Breast epithelium (tissue), 3 donors: ENCODE measurements around the gene NKRF.

Experiments used
- POLR2AphosphoS5 ChIP-seq, 3 donors: sonication (generic); formaldehyde crosslinking; IDR thresholded peaks; one replicate each; pipeline ENCODE4 v1.6.1; 2017; ENCODE audit warnings: antibody characterized with exemption in 3 of 3
- TF ChIP-seq, protein P1 (sequence below), 3 donors: fragments of 450-650 bp; IDR thresholded peaks; one replicate each; pipeline ENCODE4 v1.5.1; 2016 to 2017; ENCODE audit warnings: antibody characterized with exemption in 3 of 3, mild to moderate bottlenecking in 3 of 3, moderate library complexity in 3 of 3

DNA sequence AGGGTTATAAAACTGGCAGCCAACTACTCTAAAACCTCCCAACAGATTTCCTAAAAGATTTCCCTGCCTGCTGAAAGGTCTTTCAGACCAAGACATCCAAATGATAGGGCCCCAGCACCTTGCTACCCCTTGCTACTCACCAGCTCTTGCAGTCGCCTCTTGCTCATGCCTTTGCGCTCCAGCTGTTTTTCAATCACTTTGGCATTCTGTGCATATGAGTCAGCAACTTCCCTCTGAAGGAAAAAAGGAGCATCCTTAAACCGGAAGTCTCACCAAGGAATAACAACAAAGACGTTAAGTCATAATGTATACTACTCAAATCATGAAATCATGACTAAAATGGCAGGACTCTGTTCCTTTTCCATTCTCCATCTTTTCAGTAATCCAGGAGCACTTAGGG lies 65.0 kb downstream of the NKRF start:
- TF ChIP-seq, protein P1, sequence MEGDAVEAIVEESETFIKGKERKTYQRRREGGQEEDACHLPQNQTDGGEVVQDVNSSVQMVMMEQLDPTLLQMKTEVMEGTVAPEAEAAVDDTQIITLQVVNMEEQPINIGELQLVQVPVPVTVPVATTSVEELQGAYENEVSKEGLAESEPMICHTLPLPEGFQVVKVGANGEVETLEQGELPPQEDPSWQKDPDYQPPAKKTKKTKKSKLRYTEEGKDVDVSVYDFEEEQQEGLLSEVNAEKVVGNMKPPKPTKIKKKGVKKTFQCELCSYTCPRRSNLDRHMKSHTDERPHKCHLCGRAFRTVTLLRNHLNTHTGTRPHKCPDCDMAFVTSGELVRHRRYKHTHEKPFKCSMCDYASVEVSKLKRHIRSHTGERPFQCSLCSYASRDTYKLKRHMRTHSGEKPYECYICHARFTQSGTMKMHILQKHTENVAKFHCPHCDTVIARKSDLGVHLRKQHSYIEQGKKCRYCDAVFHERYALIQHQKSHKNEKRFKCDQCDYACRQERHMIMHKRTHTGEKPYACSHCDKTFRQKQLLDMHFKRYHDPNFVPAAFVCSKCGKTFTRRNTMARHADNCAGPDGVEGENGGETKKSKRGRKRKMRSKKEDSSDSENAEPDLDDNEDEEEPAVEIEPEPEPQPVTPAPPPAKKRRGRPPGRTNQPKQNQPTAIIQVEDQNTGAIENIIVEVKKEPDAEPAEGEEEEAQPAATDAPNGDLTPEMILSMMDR (IDR thresholded peaks at IDR 0.05), result no peak
- no peak for TF ChIP-seq POLR2AphosphoS5 (IDR thresholded peaks at IDR 0.05)
